ENCODE measurements around the gene MANEA. TPM values are rescaled to one million over a fixed set of nuclear protein-coding genes. Genes with fewer than 3 reads are reported as not detected.
A peak's percentile ranks its signal among the peaks of the same experiment; 100 is the strongest.

Gene MANEA
- total RNA-seq (2021; fragmentation: NEBNext Ultra II Directional; extraction: Animal tissue kit (Norgen Biotek cat#: 25700)): 10 to 100 TPM in 5 of 6 experiments, 1 to 10 TPM in 1; 8.0 to 14.3 (median 13.2) TPM
- long read RNA-seq, full-length matches to known transcripts: 15 of 17 reads
- long read RNA-seq, partial matches to known transcripts: 1 of 17 reads
- long read RNA-seq, other reads (novel, unspliced or antisense): 1 of 17 reads

DNA sequence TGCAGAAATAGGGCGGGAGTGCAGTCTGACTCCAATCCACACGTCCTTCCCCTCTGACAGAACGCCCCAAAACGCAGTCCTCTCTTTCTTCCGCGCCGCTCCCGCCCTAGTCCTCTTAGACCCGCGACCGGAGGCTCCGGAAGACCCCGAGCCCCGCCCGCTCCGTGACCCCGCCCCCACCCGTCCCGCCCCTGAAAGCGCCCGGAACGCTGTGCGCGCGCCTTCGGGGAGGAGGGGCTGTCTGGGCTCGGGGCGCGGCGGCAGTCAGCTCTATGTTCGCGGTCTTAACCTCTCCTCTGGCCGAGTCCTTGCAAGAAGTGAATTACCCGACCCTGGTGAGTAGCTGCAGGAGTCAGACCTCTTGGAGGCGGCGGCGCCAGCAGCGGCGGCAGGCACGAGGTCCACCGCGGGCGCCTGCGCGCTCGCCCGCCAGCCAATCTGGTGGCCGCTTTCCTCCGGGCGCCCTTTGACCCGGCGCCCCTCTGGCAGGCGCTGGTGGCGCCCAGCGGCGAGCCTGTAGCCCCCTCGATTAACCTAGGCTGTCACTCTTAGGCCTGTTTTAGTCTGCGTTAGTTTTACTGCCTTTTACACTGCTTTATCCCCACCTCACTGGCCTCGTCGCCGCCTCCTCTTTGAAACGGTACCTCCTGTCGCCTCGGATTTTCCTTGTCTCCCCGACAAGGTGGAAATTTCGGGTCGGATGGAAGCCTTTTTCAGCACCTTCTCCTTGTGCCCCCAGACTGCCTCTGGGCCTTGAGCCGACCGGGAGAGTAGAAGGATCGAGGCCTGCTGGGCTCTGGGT, at the start of gene MANEA:
MANEA (plus strand) TSS at position 232 of the 802 bp plus-strand sequence. CDS start 8,905 bp downstream, outside the sequence.
- Mint-ChIP-seq H3K36me3 (ENCODE audit: low read depth) (no peaks in the 10 kb centered on the region), H3K27me3 (ENCODE audit: insufficient read depth) (no peaks in the 10 kb centered on the region; the same call in 1 of the 2 replicates), H3K27ac (peak within 1 kb of the TSS; percentile 98), H3K4me1 (ENCODE audit: low read depth) (peaks cover 44% of the 10 kb centered on the region), H3K9me3 (no peaks in the 10 kb centered on the region), H3K4me3 (peak within 1 kb of the TSS; percentile 98)
- DNase-seq: peak; percentile 84
- TF ChIP-seq, protein P1, sequence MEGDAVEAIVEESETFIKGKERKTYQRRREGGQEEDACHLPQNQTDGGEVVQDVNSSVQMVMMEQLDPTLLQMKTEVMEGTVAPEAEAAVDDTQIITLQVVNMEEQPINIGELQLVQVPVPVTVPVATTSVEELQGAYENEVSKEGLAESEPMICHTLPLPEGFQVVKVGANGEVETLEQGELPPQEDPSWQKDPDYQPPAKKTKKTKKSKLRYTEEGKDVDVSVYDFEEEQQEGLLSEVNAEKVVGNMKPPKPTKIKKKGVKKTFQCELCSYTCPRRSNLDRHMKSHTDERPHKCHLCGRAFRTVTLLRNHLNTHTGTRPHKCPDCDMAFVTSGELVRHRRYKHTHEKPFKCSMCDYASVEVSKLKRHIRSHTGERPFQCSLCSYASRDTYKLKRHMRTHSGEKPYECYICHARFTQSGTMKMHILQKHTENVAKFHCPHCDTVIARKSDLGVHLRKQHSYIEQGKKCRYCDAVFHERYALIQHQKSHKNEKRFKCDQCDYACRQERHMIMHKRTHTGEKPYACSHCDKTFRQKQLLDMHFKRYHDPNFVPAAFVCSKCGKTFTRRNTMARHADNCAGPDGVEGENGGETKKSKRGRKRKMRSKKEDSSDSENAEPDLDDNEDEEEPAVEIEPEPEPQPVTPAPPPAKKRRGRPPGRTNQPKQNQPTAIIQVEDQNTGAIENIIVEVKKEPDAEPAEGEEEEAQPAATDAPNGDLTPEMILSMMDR (IDR thresholded peaks at IDR 0.05): no peak

- H3K27me3 Mint-ChIP-seq (ENCODE audit: insufficient read depth): no peaks in the 10 kb centered on the region
- H3K9me3 Mint-ChIP-seq: peaks cover 10% of the 10 kb centered on the region
- H3K36me3 Mint-ChIP-seq (ENCODE audit: low read depth): no peaks in the 10 kb centered on the region
- no peak for DNase-seq
- TF ChIP-seq, protein P1 (IDR thresholded peaks at IDR 0.05): no peak
- H3K4me1 Mint-ChIP-seq (ENCODE audit: low read depth): no peaks in the 10 kb centered on the region
- no peak overlapping the region for H3K27ac Mint-ChIP-seq
- no peak overlapping the region for H3K4me3 Mint-ChIP-seq
Observed at GRCh38 chr6:95529762-95530161, 47.6 kb upstream of the MANEA start.

GRCh38 chr6:95530176-95530819, 47.0 kb upstream of the MANEA start:
- Mint-ChIP-seq H3K4me1 (ENCODE audit: low read depth) (no peaks in the 10 kb centered on the region), H3K36me3 (ENCODE audit: low read depth) (no peaks in the 10 kb centered on the region), H3K4me3 (no peak overlapping the region), H3K9me3 (peaks cover 6% of the 10 kb centered on the region), H3K27ac (no peak overlapping the region), H3K27me3 (ENCODE audit: insufficient read depth) (no peaks in the 10 kb centered on the region)
- DNase-seq: no peak
- TF ChIP-seq, protein P1 (IDR thresholded peaks at IDR 0.05): no peak

GRCh38 chr6:95543798-95544197, 33.5 kb upstream of the MANEA start:
- Mint-ChIP-seq H3K27me3 (ENCODE audit: insufficient read depth) (peaks cover 4% of the 10 kb centered on the region; the same call in 1 of the 2 replicates), H3K4me1 (ENCODE audit: low read depth) (no peaks in the 10 kb centered on the region), H3K9me3 (peaks cover 3% of the 10 kb centered on the region), H3K4me3 (no peak overlapping the region), H3K36me3 (ENCODE audit: low read depth) (no peaks in the 10 kb centered on the region), H3K27ac (no peak overlapping the region)
- TF ChIP-seq, protein P1 (IDR thresholded peaks at IDR 0.05): no peak
- no peak for DNase-seq

GRCh38 chr6:95544517-95545225, 32.7 kb upstream of the MANEA start:
- TF ChIP-seq, protein P1 (IDR thresholded peaks at IDR 0.05): no peak
- Mint-ChIP-seq H3K4me3 (no peak overlapping the region), H3K36me3 (ENCODE audit: low read depth) (no peaks in the 10 kb centered on the region), H3K9me3 (peaks cover 4% of the 10 kb centered on the region), H3K27me3 (ENCODE audit: insufficient read depth) (peaks cover 4% of the 10 kb centered on the region; the same call in 1 of the 2 replicates), H3K27ac (no peak overlapping the region), H3K4me1 (ENCODE audit: low read depth) (no peaks in the 10 kb centered on the region)
- no peak for DNase-seq
